Hepatic stellate cell (primary cell): Measurements from ENCODE around the gene CFAP43.
A peak's percentile ranks its signal among the peaks of the same experiment; 100 is the strongest.
"Not testable (repeated sequence)": the region's sequence is repeated elsewhere in the genome, so short reads cannot be mapped to it uniquely, and the experiment has no call there.

Source experiments
- DNase-seq: peaks from one replicate; pipeline ENCODE4 v3.0.0; 2011; ENCODE audit warnings: low spot score

The CFAP43 gene

DNA sequence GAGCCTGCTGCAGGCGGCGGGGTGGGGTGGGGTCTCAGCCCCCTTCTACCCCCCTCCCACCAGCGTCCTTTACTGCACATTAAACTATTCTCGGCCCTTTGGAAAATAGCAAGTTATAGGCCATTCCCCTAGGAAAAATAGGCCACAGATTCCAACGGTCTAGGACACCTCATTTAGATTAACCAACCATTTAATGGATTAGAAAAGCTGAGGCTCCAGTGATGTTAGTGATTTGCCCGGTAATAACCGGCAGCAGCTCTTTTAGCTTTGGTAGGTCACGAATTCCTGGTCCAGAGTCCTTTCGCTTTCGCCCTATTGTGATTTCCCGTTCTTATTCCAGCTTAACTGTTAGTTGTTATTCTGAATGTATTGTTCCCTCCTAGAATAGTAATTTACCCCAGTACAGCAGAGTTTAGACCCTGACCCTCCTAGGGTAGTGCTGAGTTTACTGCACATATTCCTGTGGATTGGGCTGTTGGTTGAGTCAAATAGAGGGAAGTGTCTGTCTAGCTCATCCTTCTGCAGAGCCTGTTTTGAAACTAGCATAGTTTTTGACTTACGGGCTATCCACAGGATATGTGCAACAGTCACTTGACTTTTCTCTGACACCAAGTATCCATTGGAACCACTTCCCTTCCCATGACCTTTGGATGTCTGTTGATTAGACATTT, 23.3 kb upstream of the CFAP43 start:
- DNase-seq: peak; percentile 71

DNA sequence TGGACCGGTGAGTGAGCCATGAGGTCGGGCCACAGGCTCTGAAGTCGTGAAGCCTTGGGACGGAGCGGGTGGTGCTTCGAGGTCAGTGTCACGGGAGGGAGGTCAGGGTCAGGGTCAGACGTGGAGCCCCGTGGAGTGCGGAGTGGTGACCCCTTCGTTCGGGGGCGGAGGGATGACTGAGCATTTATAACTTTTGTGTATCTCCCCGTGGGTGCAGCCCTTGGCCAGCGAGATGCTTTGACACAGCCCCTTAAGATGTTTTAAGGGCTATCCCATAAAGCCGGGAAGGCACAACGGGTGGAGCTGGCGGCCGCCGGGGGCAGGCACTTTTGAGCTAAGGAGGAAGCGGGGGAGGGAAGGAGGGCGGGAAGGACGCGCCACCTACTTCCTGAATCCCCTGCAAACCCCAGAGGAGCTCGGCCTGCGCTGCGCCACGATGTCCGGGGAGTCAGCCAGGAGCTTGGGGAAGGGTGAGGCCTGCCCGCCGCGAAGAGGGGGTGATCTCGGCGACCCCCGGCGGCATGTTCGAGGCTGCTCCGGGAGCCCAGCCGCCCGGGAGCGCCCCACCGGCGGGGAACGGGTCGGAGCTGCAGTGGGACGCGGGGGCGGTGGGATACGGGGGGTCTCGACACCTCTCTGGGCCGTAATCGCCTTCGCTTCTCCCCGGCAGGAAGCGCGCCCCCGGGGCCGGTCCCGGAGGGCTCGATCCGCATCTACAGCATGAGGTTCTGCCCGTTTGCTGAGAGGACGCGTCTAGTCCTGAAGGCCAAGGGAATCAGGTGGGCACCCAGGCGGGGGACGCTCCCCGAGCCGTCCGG, 22.5 kb upstream of the CFAP43 start, which contains the start of gene GSTO1:
GSTO1 (plus strand) TSS at position 400 of the 818 bp plus-strand sequence; CDS start at position 437, 37 bp downstream.
- DNase-seq: peak; percentile 77

DNA sequence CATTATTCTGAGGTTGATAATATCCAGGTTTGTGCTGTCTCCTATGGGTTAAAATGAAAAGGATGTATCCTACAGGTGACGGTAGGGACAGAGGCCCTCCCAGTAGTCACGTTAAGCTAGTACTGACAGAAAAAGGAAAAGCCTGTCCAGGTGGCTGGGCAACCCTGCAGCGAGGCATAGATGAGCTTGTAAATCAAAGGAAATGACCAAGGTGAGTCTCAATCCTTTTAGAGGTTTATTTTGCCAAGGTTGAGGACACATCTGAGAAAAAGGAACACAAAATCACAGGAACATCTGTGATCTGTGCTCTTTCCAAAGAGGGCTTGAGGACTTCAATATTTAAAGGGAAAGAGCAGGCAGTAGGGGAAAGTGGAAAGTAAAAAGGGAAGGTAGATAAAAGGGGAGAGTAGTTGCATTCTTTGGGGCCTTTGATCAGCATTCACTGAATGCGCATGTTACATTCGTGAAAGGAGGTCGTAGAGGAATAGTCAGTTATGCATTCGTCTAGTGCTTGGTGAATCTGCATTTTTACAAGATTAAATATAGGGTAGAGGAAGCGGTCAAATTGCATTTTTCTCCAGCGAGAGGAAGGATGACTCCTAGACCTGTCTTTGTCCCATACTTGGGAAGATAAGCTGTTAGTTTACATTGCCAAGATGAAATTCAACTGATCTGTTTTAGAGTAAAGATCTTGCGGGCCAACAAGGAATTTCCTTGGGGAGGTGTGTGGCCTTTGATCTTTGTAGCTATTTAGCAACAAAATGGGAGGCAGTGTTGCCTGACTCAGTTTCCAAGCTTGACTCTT, 21.6 kb upstream of the CFAP43 start:
- no peak for DNase-seq

DNA sequence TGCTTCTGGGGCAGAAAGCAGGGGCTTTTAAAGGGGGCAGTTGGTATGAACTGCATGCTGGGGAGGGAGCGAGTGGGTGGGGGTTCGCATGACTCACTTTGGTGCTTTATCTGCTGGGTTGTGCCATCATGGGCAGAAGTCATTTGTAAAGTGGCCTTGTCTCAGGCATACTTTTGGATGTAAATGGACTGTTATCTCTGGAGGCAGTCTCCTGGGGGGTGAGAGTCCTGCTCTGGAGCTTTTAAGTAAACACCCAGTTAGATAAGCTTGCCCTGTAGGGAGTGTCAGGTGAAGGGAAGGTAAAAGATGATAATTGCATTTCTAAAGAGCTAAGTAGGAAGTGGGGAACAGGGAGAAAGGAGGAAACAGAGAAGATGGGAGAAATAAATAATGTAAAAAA, 20.9 kb upstream of the CFAP43 start:
- no peak for DNase-seq

DNA sequence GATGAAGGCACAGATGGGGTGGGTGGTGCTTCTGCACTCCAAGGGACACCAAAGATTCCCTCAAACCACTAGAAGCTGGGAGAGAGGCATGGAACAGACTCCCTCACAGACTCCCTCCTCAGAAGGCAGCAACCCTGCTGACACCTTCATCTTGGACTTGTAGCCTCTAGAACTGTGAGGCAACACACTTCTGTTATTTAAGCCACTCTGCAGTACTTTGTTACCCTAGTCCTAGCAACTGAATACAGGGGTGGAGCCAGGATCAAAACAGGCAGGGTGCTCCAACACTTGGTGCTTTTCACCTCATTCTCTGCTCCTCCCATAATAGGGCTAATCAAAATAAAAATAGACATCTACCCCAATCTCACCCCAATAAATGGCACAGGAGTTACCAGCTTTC, 20.2 kb upstream of the CFAP43 start:
- DNase-seq: no peak

DNA sequence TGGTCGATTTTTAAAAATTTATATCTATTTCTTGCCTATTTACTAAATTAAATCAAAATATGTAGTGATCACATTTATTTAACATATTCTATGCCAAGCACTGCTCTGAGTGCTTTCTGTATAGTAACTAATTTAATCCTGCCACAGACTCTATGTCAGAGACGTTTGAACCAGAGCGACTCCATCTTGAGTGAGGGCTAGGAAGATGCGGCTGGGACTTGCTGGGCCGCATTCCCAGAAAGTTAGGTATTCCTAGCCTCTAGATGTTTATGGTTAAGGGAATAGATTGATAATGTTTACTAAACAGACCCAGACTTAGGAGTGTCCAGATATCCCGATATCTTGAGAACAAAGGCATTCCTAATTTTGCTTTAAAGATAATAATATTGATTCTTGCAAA, 19.3 kb upstream of the CFAP43 start:
- DNase-seq: no peak

DNA sequence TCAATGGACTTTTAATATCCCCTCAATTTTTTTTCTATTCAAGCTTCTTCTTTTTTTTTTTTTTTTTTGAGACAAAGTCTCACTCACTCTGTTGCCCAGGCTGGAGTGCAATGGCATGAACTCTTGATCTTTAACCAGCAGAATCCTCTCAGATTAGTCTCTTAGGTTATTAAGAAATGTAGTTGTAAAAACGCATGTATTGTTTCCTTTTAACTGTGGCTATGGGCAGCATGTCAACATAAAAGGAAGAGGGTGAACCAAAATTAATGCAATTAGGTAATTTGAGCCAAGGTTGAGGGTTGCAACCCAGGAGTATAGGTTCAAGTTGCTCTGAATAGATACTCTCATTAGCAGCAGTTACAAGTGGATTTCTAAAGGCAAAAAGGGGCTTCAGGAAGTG, 18.2 kb upstream of the CFAP43 start:
- DNase-seq: no peak

DNA sequence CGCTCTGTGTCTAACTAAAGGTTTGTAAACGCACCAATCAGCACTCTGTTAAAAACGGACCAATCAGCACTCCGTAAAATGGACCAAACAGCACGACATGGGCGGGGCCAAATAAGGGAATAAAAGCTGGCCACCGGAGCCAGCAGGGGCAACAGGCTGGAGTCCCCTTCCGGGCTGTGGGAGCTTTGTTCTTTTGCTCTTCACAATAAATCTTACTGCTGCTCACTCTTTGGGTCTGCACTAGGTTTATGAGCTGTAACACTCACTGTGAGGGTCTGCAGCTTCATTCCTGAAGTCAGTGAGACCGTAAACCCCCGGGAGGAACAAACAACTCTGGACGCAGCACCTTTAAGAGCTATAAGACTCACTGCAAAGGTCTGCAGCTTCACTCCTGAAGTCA, 16.8 kb upstream of the CFAP43 start:
- not testable (repeated sequence) for DNase-seq

DNA sequence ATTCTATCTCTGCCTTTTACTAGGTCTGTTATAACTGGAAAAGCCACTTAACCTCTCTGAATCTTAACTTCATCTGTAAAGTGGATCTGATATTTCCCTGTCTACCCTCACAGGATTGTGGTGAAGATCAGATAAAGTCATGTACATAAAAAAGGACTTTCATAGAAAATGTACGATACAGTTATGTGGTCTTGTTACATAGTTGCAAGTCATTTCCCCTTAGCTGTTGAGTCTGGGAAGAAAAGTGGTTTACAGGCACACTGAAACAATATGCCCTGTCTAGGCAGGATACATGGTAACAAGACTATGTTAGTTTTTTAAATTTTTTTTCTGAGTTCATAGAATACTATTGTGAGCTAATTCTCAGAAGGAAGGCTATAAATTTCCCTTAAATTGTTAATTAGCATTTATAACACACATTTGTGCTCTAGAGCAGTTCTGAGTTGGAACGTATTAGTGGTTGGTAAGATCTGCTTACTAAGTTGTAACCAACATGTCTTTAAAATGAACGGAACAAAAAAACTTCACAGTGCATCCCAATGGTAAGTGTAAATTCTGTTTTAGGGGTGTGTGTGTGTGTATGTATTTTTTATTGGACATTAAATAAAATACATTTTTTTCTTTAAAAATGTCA, 15.5 kb upstream of the CFAP43 start:
- DNase-seq: no peak

DNA sequence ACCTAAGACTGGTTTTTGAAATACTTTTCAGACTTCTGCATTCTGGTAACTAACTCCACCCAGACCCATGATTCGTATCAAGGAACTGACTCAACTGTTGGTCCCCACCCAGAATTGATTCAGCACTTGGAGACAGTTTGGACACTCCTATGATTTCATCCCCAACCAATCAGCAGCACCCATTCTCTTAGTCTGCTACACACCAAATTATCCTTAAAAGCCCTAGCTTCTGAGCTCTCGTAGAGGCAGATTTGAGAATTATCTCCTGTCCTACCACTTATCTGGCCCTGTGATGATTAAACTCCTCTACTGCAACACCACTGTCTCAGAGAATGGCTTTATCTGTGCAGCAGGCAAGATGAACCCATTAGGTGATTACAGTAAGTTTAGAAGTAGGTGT, 14.8 kb upstream of the CFAP43 start:
- no peak for DNase-seq

DNA sequence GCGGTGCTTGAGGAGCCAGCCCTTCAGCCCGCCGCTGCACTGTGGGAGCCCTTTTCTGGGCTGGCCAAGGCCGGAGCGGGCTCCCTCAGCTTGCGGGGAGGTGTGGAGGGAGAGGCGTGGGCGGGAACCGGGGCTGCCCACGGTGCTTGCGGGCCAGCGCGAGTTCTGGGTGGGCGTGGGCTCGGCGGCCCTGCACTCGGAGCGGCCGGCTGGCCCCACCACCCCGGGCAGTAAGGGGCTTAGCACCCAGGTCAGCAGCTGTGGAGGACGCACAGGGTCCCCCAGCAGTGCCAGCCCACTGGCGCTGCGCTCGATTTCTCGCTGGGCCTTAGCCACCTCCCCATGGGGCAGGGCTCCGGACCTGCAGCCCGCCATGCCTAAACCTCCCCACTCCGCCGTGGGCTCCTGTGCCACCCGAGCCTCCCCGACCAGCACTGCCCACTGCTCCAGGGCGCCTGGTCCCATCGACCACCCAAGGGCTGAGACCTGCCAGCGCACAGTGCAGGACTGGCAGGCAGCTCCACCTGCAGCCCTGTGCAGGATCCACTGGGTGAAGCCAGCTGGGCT, 13.0 kb upstream of the CFAP43 start:
- DNase-seq: no peak

DNA sequence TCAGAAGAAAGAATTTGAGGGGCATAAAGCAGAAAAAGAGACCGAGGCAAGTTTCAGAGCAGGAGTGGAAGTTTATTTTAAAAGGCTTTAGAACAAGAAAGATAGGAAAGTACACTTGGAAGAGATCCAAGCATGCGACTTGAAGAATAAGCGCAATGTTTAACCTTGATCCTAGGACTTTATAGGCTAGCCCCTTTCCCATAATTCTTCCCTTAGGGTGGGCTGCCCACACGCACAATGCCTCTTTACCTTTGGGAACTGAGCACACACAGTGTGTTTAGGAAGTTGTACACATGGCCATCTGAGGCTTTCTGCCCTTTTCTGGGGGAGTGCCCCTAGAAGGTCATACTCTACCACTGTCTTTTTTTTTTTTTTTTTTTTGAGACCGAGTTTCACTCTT, 11.3 kb upstream of the CFAP43 start:
- no peak for DNase-seq

DNA sequence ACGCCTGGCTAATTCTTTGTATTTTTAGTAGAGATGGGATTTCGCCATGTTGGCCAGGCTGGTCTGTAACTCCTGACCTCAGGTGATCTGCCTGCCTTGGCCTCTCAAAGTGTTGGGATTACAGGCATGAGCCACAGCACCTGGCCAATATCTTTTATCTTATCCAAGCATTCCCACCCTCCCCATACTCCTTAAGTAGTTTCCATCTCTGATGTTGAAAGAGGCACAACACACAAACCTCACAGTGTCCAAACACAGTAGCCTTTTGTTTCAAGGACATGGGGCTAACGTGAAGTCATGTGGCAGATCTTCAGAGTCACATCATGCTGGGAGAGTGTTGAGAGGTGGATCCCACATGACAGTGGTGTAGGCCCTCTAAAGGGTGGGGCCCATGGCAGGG, 10.8 kb upstream of the CFAP43 start:
- not testable (repeated sequence) for DNase-seq

DNA sequence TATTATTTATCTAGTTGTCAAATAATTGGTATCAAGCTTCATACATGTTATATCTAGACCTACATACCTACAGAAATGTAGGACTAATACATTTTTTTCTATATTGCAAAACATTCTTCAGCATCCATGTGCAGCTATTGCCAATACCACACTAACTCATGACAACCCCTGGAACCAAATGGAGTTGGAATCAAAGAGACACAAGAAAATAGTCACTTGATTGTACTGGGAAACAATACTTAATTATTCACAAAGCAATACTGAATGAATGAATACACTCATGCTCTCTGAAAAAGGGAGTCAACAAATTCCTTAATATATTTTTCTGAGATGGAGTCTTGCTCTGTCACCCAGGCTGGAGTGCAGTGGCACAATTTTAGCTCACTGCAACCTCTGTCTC, 10.4 kb upstream of the CFAP43 start:
- DNase-seq: no peak

DNA sequence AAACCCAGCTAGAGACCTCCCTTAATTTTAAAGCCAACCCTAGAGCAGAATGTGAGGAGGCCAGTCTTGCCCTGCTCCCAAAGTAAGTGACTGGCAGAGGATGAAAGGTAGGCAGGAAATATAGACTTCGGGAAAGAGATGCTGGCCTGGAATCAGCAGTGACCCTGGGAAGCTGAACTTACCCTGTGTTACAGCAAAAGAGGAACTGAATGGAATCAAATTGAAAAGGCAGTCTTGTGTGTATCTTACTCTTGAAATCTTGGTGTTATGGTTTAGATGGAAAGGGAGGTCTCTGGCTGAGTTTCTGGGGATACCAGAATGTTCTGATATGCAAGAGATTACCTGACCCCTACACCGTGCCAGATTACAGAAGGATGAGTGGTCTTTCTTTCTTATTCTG, 7.9 kb upstream of the CFAP43 start:
- DNase-seq: no peak

DNA sequence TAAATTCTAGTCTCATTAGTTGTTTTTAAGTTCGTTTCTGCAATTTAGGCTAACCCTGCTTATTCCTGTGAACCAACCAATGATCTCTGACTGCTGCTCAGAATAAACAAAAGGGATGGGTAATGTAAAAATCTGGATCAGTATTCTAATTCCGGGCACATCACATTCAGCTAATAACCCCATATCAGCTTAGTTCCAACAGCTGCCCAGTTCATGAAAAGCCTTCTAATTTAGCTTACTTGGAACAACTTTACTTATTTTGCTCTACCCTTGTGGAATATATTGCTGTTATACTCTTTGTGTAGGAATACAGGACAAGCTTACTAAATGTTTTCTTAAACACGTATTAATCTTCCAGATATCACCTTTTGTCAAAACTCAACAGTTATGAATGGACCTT, 3.6 kb upstream of the CFAP43 start:
- no peak for DNase-seq

DNA sequence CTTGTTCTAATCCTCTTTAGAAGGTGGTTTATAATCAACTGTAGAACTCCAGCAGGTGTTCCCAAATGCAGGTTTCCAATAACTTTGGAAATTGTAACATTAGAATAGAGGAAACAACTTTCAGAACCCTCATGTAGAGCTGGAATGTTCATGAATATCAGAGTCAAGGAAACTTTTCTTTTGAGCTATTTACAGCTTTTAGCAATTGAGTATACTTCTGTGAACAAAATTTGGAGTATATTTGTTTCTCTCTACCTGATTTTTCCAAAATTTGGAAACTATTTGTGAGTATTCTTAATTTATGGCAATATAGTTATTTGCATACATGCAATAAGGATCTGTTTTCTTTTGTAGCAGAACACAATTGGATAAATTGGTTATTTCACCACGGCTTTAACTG, 2.8 kb upstream of the CFAP43 start:
- DNase-seq: no peak

DNA sequence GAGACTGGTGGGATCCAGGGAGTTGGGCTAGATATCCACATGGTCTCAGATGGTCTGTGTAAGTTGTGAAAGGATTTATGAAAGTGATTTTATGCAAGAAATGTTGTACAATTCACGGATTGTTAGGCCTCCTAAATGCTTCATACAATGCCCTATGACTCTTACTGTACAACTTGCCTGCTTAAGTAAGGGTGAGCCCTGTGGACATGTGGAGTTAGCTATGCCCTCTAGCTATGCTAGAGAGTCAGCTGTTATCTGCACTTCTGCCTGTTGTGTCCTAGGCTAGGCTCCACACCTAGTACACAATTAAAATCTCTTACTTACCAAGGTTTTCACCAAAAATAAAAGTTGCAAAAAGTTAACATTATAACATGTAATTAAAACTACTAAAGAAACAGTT, 1.7 kb upstream of the CFAP43 start:
- DNase-seq: no peak

DNA sequence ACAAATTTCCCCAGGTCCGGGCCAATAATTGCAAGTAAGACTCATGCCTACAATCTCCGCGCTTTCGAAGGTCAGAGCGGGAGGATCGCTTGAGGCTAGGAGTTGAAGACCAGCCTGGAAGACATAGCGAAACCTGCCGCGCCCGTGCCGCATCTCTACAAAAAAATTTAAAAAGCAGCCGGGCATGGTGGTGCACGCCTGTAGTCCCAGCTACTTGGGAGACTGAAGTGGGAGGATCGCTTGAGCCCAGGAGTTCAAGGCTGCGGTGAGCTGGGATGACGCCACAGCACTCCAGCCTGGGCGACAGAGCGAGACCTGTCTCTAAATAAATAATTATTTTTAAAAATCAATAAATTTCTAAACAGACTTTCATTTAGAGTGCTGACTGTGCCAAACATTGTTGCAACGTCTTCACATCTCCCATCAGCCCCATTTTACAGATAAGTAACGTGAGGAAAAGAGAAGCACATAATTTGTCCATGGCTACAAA, 494 bp upstream of the CFAP43 start:
- DNase-seq: no peak

DNA sequence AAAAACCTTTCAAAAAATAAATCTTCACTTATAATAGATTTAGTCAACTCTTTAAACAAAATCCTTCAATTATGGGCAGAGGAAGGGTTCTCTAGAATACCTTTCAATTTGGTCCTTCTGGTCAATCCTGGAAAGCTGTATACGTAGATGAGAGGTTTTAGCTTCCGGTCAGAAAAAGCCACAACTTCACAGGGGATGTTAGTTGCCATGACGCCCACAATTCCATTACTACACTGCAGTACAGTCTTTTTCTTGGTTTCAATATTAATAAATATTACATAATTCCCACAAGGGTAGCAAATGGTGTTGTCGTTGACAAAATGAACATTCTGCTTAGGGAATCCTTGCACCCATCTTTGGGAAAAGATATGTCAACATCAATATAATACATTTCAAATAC, 1.7 kb downstream of the CFAP43 start:
- DNase-seq: peak; percentile 14

DNA sequence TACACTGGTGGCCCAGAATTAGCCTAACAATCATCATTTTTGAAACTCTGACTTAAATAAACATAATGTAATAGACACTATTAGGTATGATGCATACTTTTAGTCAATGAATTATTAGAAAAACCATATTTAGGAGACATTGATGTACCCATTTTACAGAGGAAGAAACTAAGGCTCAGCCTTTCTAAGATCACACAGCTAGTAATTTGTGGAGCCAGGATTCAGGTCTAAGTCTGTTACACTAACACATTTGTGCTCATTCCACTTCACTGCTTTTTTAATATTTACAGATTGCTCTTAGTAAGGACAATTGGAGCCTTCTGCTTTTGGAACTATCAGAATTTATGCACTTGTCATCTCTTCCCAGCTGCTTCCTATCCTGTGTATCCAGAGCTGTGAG, 8.9 kb downstream of the CFAP43 start:
- DNase-seq: no peak

DNA sequence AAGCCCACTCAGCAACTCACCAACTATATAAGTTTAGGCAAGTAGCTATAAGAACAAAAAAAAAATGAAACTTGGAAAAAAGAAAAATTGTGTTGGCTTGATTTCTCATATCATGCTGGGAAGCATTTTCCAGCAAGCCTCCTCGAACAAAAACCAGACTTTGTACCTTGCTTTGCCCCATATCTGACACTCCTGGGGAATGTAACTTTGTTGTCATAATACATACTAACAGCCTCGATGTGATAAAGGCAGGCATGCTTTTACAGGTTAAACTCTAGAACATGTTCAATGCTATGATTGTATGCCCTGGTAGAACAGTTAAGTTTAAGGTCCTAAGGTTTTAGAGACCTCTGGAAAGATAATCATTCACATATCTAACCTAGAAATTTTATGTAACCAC, 11.6 kb downstream of the CFAP43 start:
- no peak for DNase-seq
